Naive thymus-derived CD4-positive, alpha-beta T cell (primary cell): Measurements from ENCODE around the gene PCSK7. TPM values are rescaled to one million over a fixed set of nuclear protein-coding genes. Genes with fewer than 3 reads are reported as not detected.

ENCODE experiments used
- ATAC-seq: fragments of 150-1000 bp; cut with Tn5 transposase; 2 replicates; pipeline ENCODE4 v1.10.0; 2021; ENCODE audit warnings: mild to moderate bottlenecking, moderate library complexity
- CTCF ChIA-PET: fragments of 350-600 bp; sonication (Branson Sonifier 250); formaldehyde crosslinking; loops from one replicate; lab custom pipeline; 2021; ENCODE audit warnings: antibody characterized with exemption; lab: Charles Lee
- POLR2A ChIA-PET: fragments of 350-600 bp; sonication (Branson Sonifier 250); formaldehyde crosslinking; loops from one replicate; lab custom pipeline; 2021; ENCODE audit warnings: antibody characterized with exemption, inconsistent platforms; lab: Charles Lee
- DNase-seq, 9 donors: peaks; one replicate each; pipeline versions ENCODE4 v3.0.0 to v3.0.0-alpha.2; 2020 to 2022; ENCODE audit warnings: mixed read lengths in 1 of 9
- H3K27ac ChIP-seq: one replicate; pipeline ENCODE4 v1.7.0; 2013; ENCODE audit warnings: mild to moderate bottlenecking, low read depth, low read length, moderate library complexity
- H3K27me3 ChIP-seq, 2 donors: one replicate each; pipeline ENCODE4 v1.7.0; 2013; ENCODE audit warnings: low read length in 2 of 2, mild to moderate bottlenecking in 2 of 2, moderate library complexity in 2 of 2; ENCODE audit not compliant: control insufficient read depth in 2 of 2, insufficient read depth in 2 of 2
- H3K36me3 ChIP-seq, 3 experiments: 1 replicate in 2 of 3; 2 replicates in 1 of 3; pipeline ENCODE4 v1.7.0; 2013; ENCODE audit warnings: low read length in 3 of 3, mild to moderate bottlenecking in 3 of 3, moderate library complexity in 1 of 3; ENCODE audit not compliant: insufficient read depth in 3 of 3, control insufficient read depth in 2 of 3
- H3K4me1 ChIP-seq, 2 donors: one replicate each; pipeline ENCODE4 v1.7.0; 2013; ENCODE audit warnings: low read length in 2 of 2, mild to moderate bottlenecking in 2 of 2, moderate library complexity in 1 of 2; ENCODE audit not compliant: control insufficient read depth in 2 of 2, insufficient read depth in 2 of 2
- H3K4me3 ChIP-seq: 2 replicates; pipeline ENCODE4 v1.7.0; 2013; ENCODE audit warnings: mild to moderate bottlenecking, low read length
- H3K9me3 ChIP-seq, 3 experiments: 1 replicate in 2 of 3; 2 replicates in 1 of 3; pipeline ENCODE4 v1.7.0; 2013; ENCODE audit warnings: low read length in 3 of 3; ENCODE audit not compliant: control insufficient read depth in 2 of 3
- H3K27ac Mint-ChIP-seq, 9 donors: one replicate each; pipeline ENCODE4 v1.8.0; 2020 to 2022; ENCODE audit warnings: mixed read lengths in 9 of 9, mild to moderate bottlenecking in 8 of 9, moderate library complexity in 5 of 9, inconsistent platforms in 2 of 9
- H3K27me3 Mint-ChIP-seq, 5 donors: one replicate each; pipeline ENCODE4 v1.8.0; 2021 to 2022; ENCODE audit warnings: mixed read lengths in 5 of 5, mild to moderate bottlenecking in 1 of 5
- H3K36me3 Mint-ChIP-seq, 5 donors: one replicate each; pipeline ENCODE4 v1.8.0; 2020 to 2022; ENCODE audit warnings: mixed read lengths in 5 of 5, mild to moderate bottlenecking in 3 of 5, inconsistent platforms in 1 of 5
- H3K4me1 Mint-ChIP-seq, 7 donors: one replicate each; pipeline ENCODE4 v1.8.0; 2020 to 2022; ENCODE audit warnings: mixed read lengths in 7 of 7, mild to moderate bottlenecking in 3 of 7, inconsistent platforms in 1 of 7
- H3K4me3 Mint-ChIP-seq, 10 donors: one replicate each; pipeline ENCODE4 v1.8.0; 2020 to 2022; ENCODE audit warnings: mild to moderate bottlenecking in 10 of 10, mixed read lengths in 10 of 10, moderate library complexity in 6 of 10, inconsistent platforms in 2 of 10
- H3K9me3 Mint-ChIP-seq, 11 donors: one replicate each; pipeline ENCODE4 v1.8.0; 2020 to 2022; ENCODE audit warnings: mixed read lengths in 11 of 11, mild to moderate bottlenecking in 4 of 11, inconsistent platforms in 1 of 11, moderate library complexity in 1 of 11
- intact Hi-C, 2 donors: fragments of 100-400 bp; cut with micrococcal nuclease; formaldehyde crosslinking; loops; one replicate each; pipeline ENCODE4 v1.15.1; 2023
- polyA plus RNA-seq, 2 donors: library from polyadenylated mRNA; unstranded; fragments of 300-500 nt; fragmentation: Illumina TruSeq; gene quantifications; one replicate each; pipeline ENCODE4 v1.2.3, GENCODE V29; 2021
- total RNA-seq, 6 experiments: library from RNA in 5 of 6; stranded (reverse) in 5 of 6; gene quantifications; 1 replicate in 5 of 6; 2 replicates in 1 of 6; pipeline ENCODE4 v1.2.3 and lab custom pipeline; 2021 to 2026

Gene PCSK7
- total and polyA plus RNA-seq, 7 experiments from 2014 or later: 45.4 to 319 (median 290) TPM

DNA sequence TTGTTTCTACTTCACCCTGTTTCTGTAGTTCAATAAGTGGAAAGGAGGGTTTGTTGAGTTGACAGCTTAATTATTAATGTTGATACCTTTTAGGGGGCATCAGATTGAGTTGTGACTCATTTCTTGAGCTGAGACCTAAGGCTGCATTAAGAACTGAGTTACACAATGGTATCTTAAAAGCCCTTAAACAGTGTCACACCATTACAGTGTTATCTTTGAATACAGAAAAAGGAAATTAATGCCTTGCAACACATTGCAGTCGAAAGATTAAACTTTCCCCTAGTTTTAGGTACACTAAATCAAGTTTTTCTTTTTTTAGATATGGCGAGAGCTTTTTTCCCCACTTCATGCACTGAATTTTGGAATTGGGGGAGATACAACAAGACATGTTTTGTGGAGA, 71.0 kb downstream of the PCSK7 start:
- peaks cover 0 to 26% (median 14%) of the 10 kb centered on the region in 5 donors for H3K36me3 Mint-ChIP-seq
- ChIA-PET POLR2A (interaction anchor here (1.4 kb wide), 1 partner anchor 12 kb away, joined by 3 read pairs; no protein-coding TSS in a partner anchor), CTCF (interaction anchor here (0.6 kb wide), 1 partner anchor 21 kb away, joined by 3 read pairs; no protein-coding TSS in a partner anchor)

DNA sequence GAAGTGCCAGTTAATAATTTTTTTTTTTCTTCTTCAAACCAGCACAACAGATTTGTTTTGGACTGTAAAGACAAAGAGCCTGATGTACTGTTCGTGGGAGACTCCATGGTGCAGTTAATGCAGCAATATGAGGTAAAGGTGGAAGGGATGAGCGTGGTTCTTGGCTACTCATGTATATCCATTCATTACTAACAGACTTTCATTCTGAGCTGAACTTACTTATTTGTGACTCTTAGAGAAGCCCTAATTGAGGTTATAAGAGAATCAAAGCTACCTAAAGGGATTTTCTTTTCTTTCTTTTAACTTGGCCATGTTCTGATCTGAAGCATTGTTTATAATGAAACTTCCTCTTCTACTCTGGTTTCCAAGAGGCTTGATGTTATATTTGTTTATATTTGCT, 72.0 kb downstream of the PCSK7 start:
- no peak overlapping the region for H3K4me3 ChIP-seq
- ChIA-PET POLR2A (no interaction called here), CTCF (no interaction called here)
- Mint-ChIP-seq H3K9me3 (no peaks in the 10 kb centered on the region), H3K4me3 (no peak overlapping the region), H3K36me3 (peaks cover 0 to 22% (median 10%) of the 10 kb centered on the region in 5 donors), H3K4me1 (peaks cover 0 to 30% (median 22%) of the 10 kb centered on the region in 7 donors), H3K27ac (peak overlapping the region in 4 of 9 donors; percentile 33 to 64 (median 40)), H3K27me3 (no peaks in the 10 kb centered on the region)
- no peaks in the 10 kb centered on the region for H3K4me1 ChIP-seq
- intact Hi-C loops: loop anchor here in 1 of 2 donors (2.0 kb wide), 1 partner anchor 13 kb away; no protein-coding TSS in a partner anchor
- H3K9me3 ChIP-seq: no peaks in the 10 kb centered on the region
- peaks cover 11 to 55% (median 12%) of the 10 kb centered on the region in 3 experiments for H3K36me3 ChIP-seq
- ATAC-seq (no peak), DNase-seq (no peak)
- H3K27me3 ChIP-seq: no peaks in the 10 kb centered on the region
- H3K27ac ChIP-seq: peak overlapping the region; percentile 29

More for the DNA sequence above, 71.0 kb downstream of the PCSK7 start:
- no peaks in the 10 kb centered on the region for H3K27me3 Mint-ChIP-seq
- H3K27ac ChIP-seq: no peak overlapping the region
- DNase-seq (no peak), ATAC-seq (no peak)
- H3K36me3 ChIP-seq: peaks cover 11 to 58% (median 12%) of the 10 kb centered on the region in 3 experiments
- peak overlapping the region in 3 of 9 donors; percentile 42 to 67 (median 56) for H3K27ac Mint-ChIP-seq
- no peaks in the 10 kb centered on the region for H3K9me3 ChIP-seq
- no peak overlapping the region for H3K4me3 ChIP-seq
- H3K4me3 Mint-ChIP-seq: no peak overlapping the region
- no peaks in the 10 kb centered on the region for H3K9me3 Mint-ChIP-seq
- peaks cover 4 to 25% (median 18%) of the 10 kb centered on the region in 7 donors for H3K4me1 Mint-ChIP-seq
- H3K4me1 ChIP-seq: no peaks in the 10 kb centered on the region
- H3K27me3 ChIP-seq: no peaks in the 10 kb centered on the region
- intact Hi-C loops: no loop called here

DNA sequence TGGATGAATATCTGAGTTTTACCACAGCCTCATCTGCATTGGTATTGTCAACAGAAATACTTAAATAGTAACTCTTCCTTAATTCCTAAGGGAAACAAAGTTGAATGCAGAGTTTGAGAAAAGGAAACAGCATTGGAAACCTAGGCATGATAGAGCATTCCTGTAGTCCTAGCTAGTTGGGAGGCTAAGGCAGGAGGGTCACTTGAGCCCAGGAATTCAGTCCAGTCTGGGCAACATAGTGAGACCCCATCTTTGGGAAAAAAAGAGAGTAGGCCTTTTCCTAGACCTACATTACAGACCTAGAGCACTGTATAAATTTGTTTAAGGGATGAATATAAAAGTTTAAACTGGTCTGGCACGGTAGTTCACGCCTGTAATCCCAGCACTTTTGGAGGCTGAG, 74.4 kb downstream of the PCSK7 start:
- Histone ChIP-seq H3K9me3 (no peaks in the 10 kb centered on the region), H3K4me3 (no peak overlapping the region), H3K4me1 (no peaks in the 10 kb centered on the region), H3K27ac (no peak overlapping the region), H3K36me3 (peaks cover 7 to 45% (median 14%) of the 10 kb centered on the region in 3 experiments), H3K27me3 (no peaks in the 10 kb centered on the region)
- ATAC-seq: no peak
- Mint-ChIP-seq H3K27ac (peak overlapping the region in 3 of 9 donors; percentile 21 to 42 (median 32)), H3K4me3 (no peak overlapping the region), H3K27me3 (no peaks in the 10 kb centered on the region), H3K9me3 (no peaks in the 10 kb centered on the region), H3K36me3 (peaks cover 0 to 10% (median 6%) of the 10 kb centered on the region in 5 donors), H3K4me1 (peaks cover 0 to 38% (median 34%) of the 10 kb centered on the region in 7 donors)
- POLR2A ChIA-PET: interaction anchor here (2.3 kb wide), 1 partner anchor 72 kb away, joined by 7 read pairs; no protein-coding TSS in a partner anchor
- CTCF ChIA-PET: interaction anchor here (0.7 kb wide), 1 partner anchor 26 kb away, joined by 3 read pairs; no protein-coding TSS in a partner anchor
- no peak for DNase-seq
- intact Hi-C loops: no loop called here

DNA sequence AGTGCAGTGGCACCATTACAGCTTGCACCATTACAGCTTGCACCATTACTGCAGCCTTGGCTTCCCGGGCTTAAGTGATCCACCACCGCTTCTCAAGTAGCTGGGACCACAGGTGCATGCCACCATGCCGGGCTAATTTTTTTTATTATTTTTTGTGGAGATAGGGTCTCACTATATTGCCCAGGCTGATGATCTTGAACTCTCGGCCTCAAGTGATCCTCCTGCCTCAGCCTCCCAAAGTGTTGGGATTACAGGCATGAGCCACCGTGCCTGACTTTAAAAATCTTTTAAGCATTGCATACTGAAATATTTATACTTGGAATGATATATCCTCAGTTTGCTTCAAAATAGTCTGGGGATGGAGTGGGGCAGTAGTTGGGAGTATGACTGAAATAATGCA, 77.4 kb downstream of the PCSK7 start:
- Mint-ChIP-seq H3K4me1 (peaks cover 5 to 62% (median 47%) of the 10 kb centered on the region in 7 donors), H3K36me3 (peaks cover 0 to 9% (median 5%) of the 10 kb centered on the region in 5 donors), H3K27me3 (no peaks in the 10 kb centered on the region), H3K27ac (no peak overlapping the region), H3K4me3 (no peak overlapping the region), H3K9me3 (no peaks in the 10 kb centered on the region)
- CTCF ChIA-PET: no interaction called here
- no peak for ATAC-seq
- POLR2A ChIA-PET: interaction anchor here (0.7 to 1.5 kb wide), 2 partner anchors 10 to 18 kb away, joined by 5 to 8 read pairs; partner anchors contain the start of gene PAFAH1B2
- Histone ChIP-seq H3K27ac (no peak overlapping the region), H3K9me3 (no peaks in the 10 kb centered on the region), H3K36me3 (peaks cover 0 to 21% (median 3%) of the 10 kb centered on the region in 3 experiments), H3K4me1 (peaks cover 0 to 6% of the 10 kb centered on the region in 2 donors), H3K27me3 (no peaks in the 10 kb centered on the region), H3K4me3 (no peak overlapping the region)
- intact Hi-C loops: no loop called here
- DNase-seq: no peak

Other genes starting within 250 kb of the PCSK7 start
- 10 to 100 TPM; 34.4 to 85.2 (median 67.0) TPM for gene SIK3, start 133.6 kb downstream of the PCSK7 start, total RNA-seq
- gene SIK3, start 133.6 kb downstream of the PCSK7 start, polyA plus RNA-seq: 10 to 100 TPM; 13.3 to 24.0 TPM
- gene PAFAH1B2, start 87.8 kb downstream of the PCSK7 start, total RNA-seq: 10 to 100 TPM; 48.9 to 62.0 (median 55.8) TPM
- gene PAFAH1B2, start 87.8 kb downstream of the PCSK7 start, polyA plus RNA-seq: 10 to 100 TPM; 13.6 to 18.2 TPM
- gene SIDT2, start 53.3 kb downstream of the PCSK7 start, total RNA-seq: 100 to 1,000 TPM in 2 of 5 experiments, 10 to 100 TPM in 3; 31.7 to 187 (median 60.5) TPM
- gene SIDT2, start 53.3 kb downstream of the PCSK7 start, polyA plus RNA-seq: 1 to 10 TPM; 2.3 to 3.1 TPM
- 10 to 100 TPM in 4 of 5 experiments, 1 to 10 TPM in 1; 6.4 to 28.0 (median 18.2) TPM for gene TAGLN, start 32.7 kb downstream of the PCSK7 start, total RNA-seq
- 1 to 10 TPM in 1 of 2 donors, under 1 TPM in 1; 0.32 to 1.0 TPM for gene TAGLN, start 32.7 kb downstream of the PCSK7 start, polyA plus RNA-seq
- gene RNF214, start 598 bp upstream of the PCSK7 start, total RNA-seq: 10 to 100 TPM; 16.6 to 36.0 (median 24.0) TPM
- gene RNF214, start 598 bp upstream of the PCSK7 start, polyA plus RNA-seq: 10 to 100 TPM in 1 of 2 donors, 1 to 10 TPM in 1; 9.7 to 10.2 TPM
- 10 to 100 TPM in 2 of 5 experiments, 1 to 10 TPM in 3; 4.2 to 13.2 (median 7.7) TPM for gene BACE1-AS, start 59.3 kb upstream of the PCSK7 start, total RNA-seq
- 1 to 10 TPM in 1 of 2 donors, under 1 TPM in 1; 0.82 to 1.5 TPM for gene BACE1-AS, start 59.3 kb upstream of the PCSK7 start, polyA plus RNA-seq
- 1 to 10 TPM in 1 of 5 experiments, under 1 TPM in 4; 0.27 to 2.0 (median 0.34) TPM for gene BACE1, start 84.2 kb upstream of the PCSK7 start, total RNA-seq
- gene BACE1, start 84.2 kb upstream of the PCSK7 start, polyA plus RNA-seq: under 1 TPM; 0.23 to 0.37 TPM
- gene CEP164, start 95.8 kb upstream of the PCSK7 start, total RNA-seq: 10 to 100 TPM; 36.6 to 47.6 (median 36.8) TPM
- gene CEP164, start 95.8 kb upstream of the PCSK7 start, polyA plus RNA-seq: 10 to 100 TPM; 16.2 to 24.9 TPM